ENCODE measurements around the gene RETN. TPM values are rescaled to one million over a fixed set of nuclear protein-coding genes. Genes with fewer than 3 reads are reported as not detected.

The RETN gene
- total RNA-seq, 1 experiment from 2014 or later = not detected

DNA sequence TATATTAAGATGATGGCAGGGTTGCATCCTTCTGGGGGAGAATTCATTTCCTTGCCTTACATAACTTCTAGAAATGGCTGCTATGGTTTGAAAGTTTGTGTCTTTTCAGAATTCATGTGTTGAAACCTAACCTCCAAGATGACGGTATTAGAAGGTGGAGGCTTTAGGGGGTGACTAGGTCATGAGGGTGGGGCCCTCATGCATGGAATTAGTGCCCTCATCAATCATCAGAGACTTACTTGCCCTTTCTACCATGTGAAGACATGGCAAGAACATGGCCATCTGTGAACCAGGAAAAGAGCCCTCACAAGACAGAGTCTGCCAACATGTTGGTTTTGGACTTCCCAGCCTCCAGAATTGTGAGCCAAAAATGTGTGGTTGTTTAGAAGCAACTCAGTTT, 47.9 kb downstream of the RETN start:
- Histone ChIP-seq H3K36me3 (ENCODE audit: control insufficient read depth in 1 of 2, insufficient read depth in 2 of 2, low read length in 2 of 2) (no peaks in the 10 kb centered on the region), H3K79me2 (ENCODE audit: insufficient read depth, low read length) (no peaks in the 10 kb centered on the region), H3K9me2 (ENCODE audit: insufficient read depth) (no peaks in the 10 kb centered on the region), H2AFZ (ENCODE audit: low read depth, low read length, poor library complexity, severe bottlenecking) (no peak overlapping the region), H4K20me1 (ENCODE audit: insufficient read depth) (no peaks in the 10 kb centered on the region), H3K9me3 (ENCODE audit: control insufficient read depth in 1 of 2, insufficient read depth in 1 of 2, low read depth in 1 of 2, low read length in 2 of 2) (peaks cover 0 to 7% of the 10 kb centered on the region in 2 experiments; a peak in 1 of 4 replicates), H3K4me2 (ENCODE audit: low read length) (no peak overlapping the region), H3K4me3 (replicated peaks in 1 of 2; ENCODE audit: low read depth in 1 of 2, low read length in 2 of 2) (no peak overlapping the region), H3K9ac (ENCODE audit: low read length) (no peak overlapping the region), H3K4me1 (ENCODE audit: control insufficient read depth in 1 of 2, insufficient read depth in 2 of 2, low read length in 2 of 2) (no peaks in the 10 kb centered on the region), H3K27ac (ENCODE audit: low read depth, low read length) (no peak overlapping the region), H3K27me3 (ENCODE audit: insufficient read depth, low read length) (no peaks in the 10 kb centered on the region)
- ChIA-PET RAD21 (ENCODE audit: low non-redundant PET in 1 of 2, low total read pairs in 2 of 2, uncharacterized antibody in 2 of 2, unreplicated experiment in 2 of 2) (no interaction called here), POLR2A (no interaction called here), CTCF (no interaction called here)
- ATAC-seq (no peak), DNase-seq (ENCODE audit: low read depth, low spot score) (no peak)
- no peak for TF ChIP-seq CEBPB (IDR thresholded peaks at IDR 0.05; ENCODE audit: low read depth)
- no peak for TF ChIP-seq EZH2phosphoT487 (IDR thresholded peaks at IDR 0.05; ENCODE audit: borderline replicate concordance)
- TF ChIP-seq, protein P1, sequence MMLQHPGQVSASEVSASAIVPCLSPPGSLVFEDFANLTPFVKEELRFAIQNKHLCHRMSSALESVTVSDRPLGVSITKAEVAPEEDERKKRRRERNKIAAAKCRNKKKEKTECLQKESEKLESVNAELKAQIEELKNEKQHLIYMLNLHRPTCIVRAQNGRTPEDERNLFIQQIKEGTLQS (IDR thresholded peaks at IDR 0.05) = no peak
- no peak for TF ChIP-seq ZNF274 (IDR thresholded peaks at IDR 0.05; ENCODE audit: low read depth, low read length)
- TF ChIP-seq YY1 (IDR thresholded peaks at IDR 0.05; ENCODE audit: extremely low read depth, insufficient replicate concordance, low read depth, low read length) = no peak
- no peak for TF ChIP-seq JUND (IDR thresholded peaks at IDR 0.05)
- TF ChIP-seq ZFX (IDR thresholded peaks at IDR 0.05) = no peak
- TF ChIP-seq, protein P2, sequence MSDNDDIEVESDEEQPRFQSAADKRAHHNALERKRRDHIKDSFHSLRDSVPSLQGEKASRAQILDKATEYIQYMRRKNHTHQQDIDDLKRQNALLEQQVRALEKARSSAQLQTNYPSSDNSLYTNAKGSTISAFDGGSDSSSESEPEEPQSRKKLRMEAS (IDR thresholded peaks at IDR 0.05) = no peak
- TF ChIP-seq TCF7L2 (IDR thresholded peaks at IDR 0.05; ENCODE audit: borderline replicate concordance, extremely low read depth, insufficient read depth, insufficient read length) = no peak
- TF ChIP-seq, protein P3, sequence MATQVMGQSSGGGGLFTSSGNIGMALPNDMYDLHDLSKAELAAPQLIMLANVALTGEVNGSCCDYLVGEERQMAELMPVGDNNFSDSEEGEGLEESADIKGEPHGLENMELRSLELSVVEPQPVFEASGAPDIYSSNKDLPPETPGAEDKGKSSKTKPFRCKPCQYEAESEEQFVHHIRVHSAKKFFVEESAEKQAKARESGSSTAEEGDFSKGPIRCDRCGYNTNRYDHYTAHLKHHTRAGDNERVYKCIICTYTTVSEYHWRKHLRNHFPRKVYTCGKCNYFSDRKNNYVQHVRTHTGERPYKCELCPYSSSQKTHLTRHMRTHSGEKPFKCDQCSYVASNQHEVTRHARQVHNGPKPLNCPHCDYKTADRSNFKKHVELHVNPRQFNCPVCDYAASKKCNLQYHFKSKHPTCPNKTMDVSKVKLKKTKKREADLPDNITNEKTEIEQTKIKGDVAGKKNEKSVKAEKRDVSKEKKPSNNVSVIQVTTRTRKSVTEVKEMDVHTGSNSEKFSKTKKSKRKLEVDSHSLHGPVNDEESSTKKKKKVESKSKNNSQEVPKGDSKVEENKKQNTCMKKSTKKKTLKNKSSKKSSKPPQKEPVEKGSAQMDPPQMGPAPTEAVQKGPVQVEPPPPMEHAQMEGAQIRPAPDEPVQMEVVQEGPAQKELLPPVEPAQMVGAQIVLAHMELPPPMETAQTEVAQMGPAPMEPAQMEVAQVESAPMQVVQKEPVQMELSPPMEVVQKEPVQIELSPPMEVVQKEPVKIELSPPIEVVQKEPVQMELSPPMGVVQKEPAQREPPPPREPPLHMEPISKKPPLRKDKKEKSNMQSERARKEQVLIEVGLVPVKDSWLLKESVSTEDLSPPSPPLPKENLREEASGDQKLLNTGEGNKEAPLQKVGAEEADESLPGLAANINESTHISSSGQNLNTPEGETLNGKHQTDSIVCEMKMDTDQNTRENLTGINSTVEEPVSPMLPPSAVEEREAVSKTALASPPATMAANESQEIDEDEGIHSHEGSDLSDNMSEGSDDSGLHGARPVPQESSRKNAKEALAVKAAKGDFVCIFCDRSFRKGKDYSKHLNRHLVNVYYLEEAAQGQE (IDR thresholded peaks at IDR 0.05; ENCODE audit: low read depth) = no peak
- TF ChIP-seq SP1 (IDR thresholded peaks at IDR 0.05; ENCODE audit: low read depth) = no peak
- TF ChIP-seq EGR1 (IDR thresholded peaks at IDR 0.05; ENCODE audit: low read depth) = no peak
- no peak for TF ChIP-seq EZH2 (IDR thresholded peaks at IDR 0.05)
- TF ChIP-seq RAD21 (IDR thresholded peaks at IDR 0.05; ENCODE audit: low read depth) = no peak
- TF ChIP-seq, protein P4, sequence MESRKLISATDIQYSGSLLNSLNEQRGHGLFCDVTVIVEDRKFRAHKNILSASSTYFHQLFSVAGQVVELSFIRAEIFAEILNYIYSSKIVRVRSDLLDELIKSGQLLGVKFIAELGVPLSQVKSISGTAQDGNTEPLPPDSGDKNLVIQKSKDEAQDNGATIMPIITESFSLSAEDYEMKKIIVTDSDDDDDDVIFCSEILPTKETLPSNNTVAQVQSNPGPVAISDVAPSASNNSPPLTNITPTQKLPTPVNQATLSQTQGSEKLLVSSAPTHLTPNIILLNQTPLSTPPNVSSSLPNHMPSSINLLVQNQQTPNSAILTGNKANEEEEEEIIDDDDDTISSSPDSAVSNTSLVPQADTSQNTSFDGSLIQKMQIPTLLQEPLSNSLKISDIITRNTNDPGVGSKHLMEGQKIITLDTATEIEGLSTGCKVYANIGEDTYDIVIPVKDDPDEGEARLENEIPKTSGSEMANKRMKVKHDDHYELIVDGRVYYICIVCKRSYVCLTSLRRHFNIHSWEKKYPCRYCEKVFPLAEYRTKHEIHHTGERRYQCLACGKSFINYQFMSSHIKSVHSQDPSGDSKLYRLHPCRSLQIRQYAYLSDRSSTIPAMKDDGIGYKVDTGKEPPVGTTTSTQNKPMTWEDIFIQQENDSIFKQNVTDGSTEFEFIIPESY (IDR thresholded peaks at IDR 0.05; ENCODE audit: extremely low read depth, insufficient replicate concordance, low read length) = no peak
- BruUV-seq (replicated peaks) = no TSS peak
- intact Hi-C loops (cut with micrococcal nuclease) = no loop called here
